Transverse colon (tissue), 4 donors: ENCODE data around the gene SLC16A12. TPM values are rescaled to one million over a fixed set of nuclear protein-coding genes. Genes with fewer than 3 reads are reported as not detected.

Experiments used
- DNase-seq: peaks from one replicate; pipeline ENCODE4 v3.0.0-alpha.2; 2019
- H3K27ac ChIP-seq, 4 donors: fragments of 200-600 bp; sonication (generic); 2 replicates each; pipeline ENCODE4 v1.5.1; 2016 to 2018; ENCODE audit warnings: inconsistent platforms in 4 of 4
- H3K27me3 ChIP-seq: fragments of 200-600 bp; sonication (generic); 2 replicates; pipeline ENCODE4 v1.5.1; 2017; ENCODE audit warnings: inconsistent platforms
- H3K36me3 ChIP-seq, 4 donors: fragments of 200-600 bp; sonication (generic); 2 replicates each; pipeline ENCODE4 v1.5.1; 2017 to 2019; ENCODE audit warnings: inconsistent platforms in 4 of 4
- H3K4me1 ChIP-seq, 4 donors: fragments of 200-600 bp; sonication (generic); 2 replicates each; pipeline ENCODE4 v1.5.1; 2017 to 2020; ENCODE audit warnings: inconsistent platforms in 4 of 4
- H3K4me3 ChIP-seq, 4 donors: fragments of 200-600 bp; sonication (generic); 1 replicate in 1 of 4; 2 replicates in 3 of 4; pipeline versions ENCODE4 v1.5.1 to v1.6.1; 2017 to 2019; ENCODE audit warnings: inconsistent platforms in 4 of 4
- H3K9me3 ChIP-seq, 2 donors: fragments of 200-600 bp; sonication (generic); 2 replicates each; pipeline ENCODE4 v1.5.1; 2017 to 2019; ENCODE audit warnings: inconsistent platforms in 2 of 2
- EP300 ChIP-seq: sonication (generic); formaldehyde crosslinking; IDR thresholded peaks from one replicate; pipeline ENCODE4 v1.6.1; 2017; ENCODE audit warnings: antibody characterized with exemption, low read depth
- POLR2A ChIP-seq: fragments of 450-650 bp; IDR thresholded peaks from one replicate; pipeline ENCODE4 v1.6.1; 2016; ENCODE audit warnings: antibody characterized with exemption, mild to moderate bottlenecking, moderate library complexity
- POLR2AphosphoS5 ChIP-seq, 3 donors: sonication (generic); formaldehyde crosslinking; IDR thresholded peaks; one replicate each; pipeline ENCODE4 v1.6.1; 2016; ENCODE audit warnings: antibody characterized with exemption in 3 of 3
- WGBS, 2 donors: methylation state at CpG; one replicate each; pipeline ENCODE4 v1.1.5; 2018; ENCODE audit warnings: low coverage in 1 of 2; 5-methylcytosine and 5-hydroxymethylcytosine counted together
- in situ Hi-C, 4 donors: fragments of 200-750 bp; cut with MboI; loops; one replicate each; pipeline versions ENCODE4 v1.15.0 to v1.15.1; 2017; ENCODE audit warnings: low sequenced_read_pairs in 3 of 4, low pct_ligation_motif_present in 1 of 4, low pct_unique_long_range_greater_than_20kb in 1 of 4
- intact Hi-C: fragments of 100-400 bp; cut with DNase I; formaldehyde crosslinking; loops from one replicate; pipeline ENCODE4 v1.15.1; 2023; ENCODE audit warnings: low total_unique reads
- total RNA-seq, 4 donors: library from RNA; depleted of rRNA; stranded (reverse); fragments of >200 nt; gene quantifications; one replicate each; pipeline ENCODE4 v1.1.0, GENCODE V29; 2016
- TF ChIP-seq, protein P1 (sequence below), 5 experiments: fragments of 200-600 bp in 3 of 5; fragments of 450-650 bp in 2 of 5; sonication (generic) in 3 of 5; IDR thresholded peaks; 1 replicate in 2 of 5; 2 replicates in 3 of 5; pipeline ENCODE4 v1.5.1; 2016 to 2017; ENCODE audit warnings: antibody characterized with exemption in 5 of 5, inconsistent platforms in 3 of 5, mild to moderate bottlenecking in 2 of 5, moderate library complexity in 1 of 5

The SLC16A12 gene
- total RNA-seq, 4 donors from 2014 or later, result 0.27 to 7.6 (median 0.48) TPM; not detected in 1

DNA sequence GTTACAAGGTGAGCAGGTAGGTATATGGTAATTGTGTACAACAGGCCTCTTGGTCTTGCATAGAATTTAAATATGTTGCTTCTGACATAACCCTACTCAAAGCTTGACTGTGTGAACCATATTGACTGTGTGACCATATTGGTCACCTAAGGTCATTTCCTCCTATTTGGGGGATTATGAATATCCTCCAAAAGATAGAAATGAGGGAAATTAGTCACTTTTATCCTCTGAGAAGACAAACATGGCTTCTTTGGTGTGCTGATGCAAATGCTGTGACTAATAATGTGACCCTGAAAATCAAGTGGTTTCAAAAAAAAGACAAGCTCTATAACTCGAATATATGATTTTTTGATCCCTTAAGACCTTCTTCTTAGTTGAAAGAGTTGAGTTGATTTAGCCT, 93.1 kb downstream of the SLC16A12 start:
- intact Hi-C loops, result no loop called here
- Histone ChIP-seq H3K4me1 (no peaks in the 10 kb centered on the region), H3K9me3 (no peaks in the 10 kb centered on the region), H3K4me3 (no peak overlapping the region), H3K36me3 (no peaks in the 10 kb centered on the region), H3K27ac (no peak overlapping the region), H3K27me3 (no peaks in the 10 kb centered on the region)
- 79% methylated on average over 1 of the region's 1 CpG; no CpG with 5 or more reads in 1 of the 2 donors for WGBS, 2 donors
- in situ Hi-C loops, result loop anchor here in 2 of 4 donors (25.0 kb wide), 1 partner anchor 245 kb away; no protein-coding TSS in a partner anchor
- no peak for DNase-seq
- TF ChIP-seq POLR2AphosphoS5 (IDR thresholded peaks at IDR 0.05) (no peak), EP300 (no peak), POLR2A (no peak)
- TF ChIP-seq, protein P1, sequence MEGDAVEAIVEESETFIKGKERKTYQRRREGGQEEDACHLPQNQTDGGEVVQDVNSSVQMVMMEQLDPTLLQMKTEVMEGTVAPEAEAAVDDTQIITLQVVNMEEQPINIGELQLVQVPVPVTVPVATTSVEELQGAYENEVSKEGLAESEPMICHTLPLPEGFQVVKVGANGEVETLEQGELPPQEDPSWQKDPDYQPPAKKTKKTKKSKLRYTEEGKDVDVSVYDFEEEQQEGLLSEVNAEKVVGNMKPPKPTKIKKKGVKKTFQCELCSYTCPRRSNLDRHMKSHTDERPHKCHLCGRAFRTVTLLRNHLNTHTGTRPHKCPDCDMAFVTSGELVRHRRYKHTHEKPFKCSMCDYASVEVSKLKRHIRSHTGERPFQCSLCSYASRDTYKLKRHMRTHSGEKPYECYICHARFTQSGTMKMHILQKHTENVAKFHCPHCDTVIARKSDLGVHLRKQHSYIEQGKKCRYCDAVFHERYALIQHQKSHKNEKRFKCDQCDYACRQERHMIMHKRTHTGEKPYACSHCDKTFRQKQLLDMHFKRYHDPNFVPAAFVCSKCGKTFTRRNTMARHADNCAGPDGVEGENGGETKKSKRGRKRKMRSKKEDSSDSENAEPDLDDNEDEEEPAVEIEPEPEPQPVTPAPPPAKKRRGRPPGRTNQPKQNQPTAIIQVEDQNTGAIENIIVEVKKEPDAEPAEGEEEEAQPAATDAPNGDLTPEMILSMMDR (IDR thresholded peaks at IDR 0.05), result no peak

- Histone ChIP-seq H3K4me1 (no peaks in the 10 kb centered on the region), H3K9me3 (no peaks in the 10 kb centered on the region), H3K4me3 (no peak overlapping the region), H3K27me3 (no peaks in the 10 kb centered on the region), H3K27ac (no peak overlapping the region), H3K36me3 (no peaks in the 10 kb centered on the region)
- intact Hi-C loops, result no loop called here
- no peak for DNase-seq
- in situ Hi-C loops, result loop anchor here in 2 of 4 donors (25.0 kb wide), 1 partner anchor 247 kb away; no protein-coding TSS in a partner anchor
- WGBS, 2 donors, result 81 to 100% methylated on average over 1 to 4 of the region's 4 CpGs
- TF ChIP-seq EP300, result no peak
- TF ChIP-seq, protein P1 (IDR thresholded peaks at IDR 0.05), result no peak
- no peak for TF ChIP-seq POLR2AphosphoS5 (IDR thresholded peaks at IDR 0.05)
- TF ChIP-seq POLR2A, result no peak
Observed at GRCh38 chr10:89440226-89441009, 95.0 kb downstream of the SLC16A12 start.

DNA sequence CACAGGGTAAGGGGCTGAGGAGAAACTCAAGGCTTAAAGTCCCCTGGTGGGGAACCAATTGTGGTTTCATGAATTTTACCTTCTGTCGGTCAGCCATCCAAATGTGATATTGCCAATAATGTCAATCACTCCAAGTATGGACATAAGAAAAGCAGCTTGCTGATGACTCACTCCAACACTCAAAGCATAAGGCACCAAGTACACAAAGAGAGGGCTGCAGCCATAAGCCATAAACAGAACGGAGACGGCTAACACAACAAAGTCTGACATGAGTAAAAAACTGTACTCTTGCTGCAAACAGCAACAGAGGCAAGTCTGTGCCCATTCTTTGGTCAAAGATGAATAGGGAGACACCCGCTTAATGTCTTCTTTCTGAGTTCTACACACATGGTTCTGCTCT, 96.9 kb downstream of the SLC16A12 start:
- TF ChIP-seq POLR2AphosphoS5 (IDR thresholded peaks at IDR 0.05), result no peak
- no peak for TF ChIP-seq EP300
- no peak for TF ChIP-seq POLR2A
- TF ChIP-seq, protein P1 (IDR thresholded peaks at IDR 0.05), result no peak
- Histone ChIP-seq H3K4me1 (no peaks in the 10 kb centered on the region), H3K36me3 (no peaks in the 10 kb centered on the region), H3K27ac (no peak overlapping the region), H3K4me3 (no peak overlapping the region), H3K27me3 (no peaks in the 10 kb centered on the region), H3K9me3 (no peaks in the 10 kb centered on the region)
- in situ Hi-C loops, result loop anchor here in 2 of 4 donors (25.0 kb wide), 1 partner anchor 249 kb away; no protein-coding TSS in a partner anchor
- intact Hi-C loops, result no loop called here
- WGBS, 2 donors, result 83% methylated on average over 4 of the region's 4 CpGs; no CpG with 5 or more reads in 1 of the 2 donors
- no peak for DNase-seq

GRCh38 chr10:89431977-89432376, 103.4 kb downstream of the SLC16A12 start:
- TF ChIP-seq, protein P1 (IDR thresholded peaks at IDR 0.05), result no peak
- TF ChIP-seq POLR2A (no peak), POLR2AphosphoS5 (IDR thresholded peaks at IDR 0.05) (no peak), EP300 (no peak)
- intact Hi-C loops, result no loop called here
- DNase-seq, result no peak
- H3K27ac ChIP-seq, result no peak overlapping the region
- H3K4me3 ChIP-seq, result no peak overlapping the region
- no peaks in the 10 kb centered on the region for H3K4me1 ChIP-seq
- 51 to 60% methylated on average over 3 of the region's 3 CpGs for WGBS, 2 donors
- H3K36me3 ChIP-seq, result no peaks in the 10 kb centered on the region
- H3K9me3 ChIP-seq, result no peaks in the 10 kb centered on the region
- in situ Hi-C loops, result loop anchor here in 3 of 4 donors (5.0 to 25.0 kb wide), 2 partner anchors 130 to 255 kb away; no protein-coding TSS in a partner anchor
- H3K27me3 ChIP-seq, result no peaks in the 10 kb centered on the region
